IPS-15b (cell line): ENCODE data around the gene TEX2.
"Not testable (repeated sequence)": the region's sequence is repeated elsewhere in the genome, so short reads cannot be mapped to it uniquely, and the experiment has no call there.

Experiments used
- H3K27me3 ChIP-seq: one replicate; pipeline ENCODE4 v1.6.1; 2013; ENCODE audit warnings: low read length; ENCODE audit not compliant: control insufficient read depth, insufficient read depth
- H3K36me3 ChIP-seq: one replicate; pipeline ENCODE4 v1.6.1; 2013; ENCODE audit warnings: low read length; ENCODE audit not compliant: control insufficient read depth, insufficient read depth
- H3K4me1 ChIP-seq: one replicate; pipeline ENCODE4 v1.6.1; 2013; ENCODE audit warnings: mild to moderate bottlenecking, low read length; ENCODE audit not compliant: control insufficient read depth, insufficient read depth
- H3K4me3 ChIP-seq: one replicate; pipeline ENCODE4 v1.5.1; 2013; ENCODE audit warnings: low read depth, low read length
- H3K9ac ChIP-seq: one replicate; pipeline ENCODE4 v1.6.1; 2013; ENCODE audit warnings: low read depth, mild to moderate bottlenecking, low read length
- H3K9me3 ChIP-seq: one replicate; pipeline ENCODE4 v1.6.1; 2013; ENCODE audit warnings: mild to moderate bottlenecking, low read length; ENCODE audit not compliant: control insufficient read depth, insufficient read depth

TEX2 gene

DNA sequence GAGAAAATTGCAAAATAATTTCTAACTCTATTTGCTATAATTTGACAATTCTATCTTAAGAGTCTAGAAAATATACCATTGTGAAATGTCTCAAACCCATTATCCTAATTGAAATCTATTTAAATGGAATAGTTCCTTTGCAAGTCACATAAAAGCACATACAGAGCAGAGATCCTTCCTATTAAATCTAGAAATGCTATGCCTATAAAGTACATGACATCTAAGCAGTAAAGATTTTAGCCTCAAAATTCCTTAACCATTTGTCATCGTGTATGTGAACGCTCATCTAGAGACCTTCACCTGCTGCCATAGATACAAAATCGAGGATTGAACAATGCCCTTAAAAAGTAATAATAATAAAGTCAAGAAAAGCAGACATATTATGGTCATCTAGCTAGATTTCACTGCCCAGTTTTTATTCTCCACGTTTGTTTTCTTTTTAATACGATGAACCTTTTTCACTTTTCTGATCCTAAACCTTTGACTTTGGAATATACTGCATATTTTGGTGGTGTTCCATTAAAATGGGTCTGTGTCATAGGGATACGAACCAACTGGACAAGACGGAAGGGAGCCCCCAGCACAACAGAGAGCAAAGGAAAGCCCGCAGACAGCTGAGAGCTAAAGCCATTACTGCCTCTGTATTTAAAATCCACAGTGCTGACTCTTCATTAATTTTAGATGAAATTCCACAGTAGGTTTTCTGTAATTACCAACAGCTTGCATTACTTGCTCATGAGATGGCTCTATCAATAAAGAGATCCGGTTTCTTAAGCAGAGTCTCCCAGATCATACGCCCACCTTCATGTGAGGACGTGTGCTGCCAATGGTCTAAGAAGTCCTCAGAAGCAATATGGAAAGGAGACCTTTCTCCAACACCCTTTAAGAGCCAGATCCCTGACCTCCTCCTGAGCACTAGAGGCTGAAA is 17.6 kb downstream of the TEX2 start:
- no peaks in the 10 kb centered on the region for H3K36me3 ChIP-seq
- peaks cover under 1% of the 10 kb centered on the region for H3K4me1 ChIP-seq
- H3K9me3 ChIP-seq = no peaks in the 10 kb centered on the region
- H3K9ac ChIP-seq = no peak overlapping the region
- H3K27me3 ChIP-seq = no peaks in the 10 kb centered on the region
- H3K4me3 ChIP-seq = no peak overlapping the region

GRCh38 chr17:64244165-64244564 is 18.9 kb downstream of the TEX2 start:
- Histone ChIP-seq H3K27me3 (no peaks in the 10 kb centered on the region), H3K4me1 (peaks cover 3% of the 10 kb centered on the region), H3K4me3 (no peak overlapping the region), H3K9ac (no peak overlapping the region), H3K36me3 (no peaks in the 10 kb centered on the region), H3K9me3 (no peaks in the 10 kb centered on the region)

DNA sequence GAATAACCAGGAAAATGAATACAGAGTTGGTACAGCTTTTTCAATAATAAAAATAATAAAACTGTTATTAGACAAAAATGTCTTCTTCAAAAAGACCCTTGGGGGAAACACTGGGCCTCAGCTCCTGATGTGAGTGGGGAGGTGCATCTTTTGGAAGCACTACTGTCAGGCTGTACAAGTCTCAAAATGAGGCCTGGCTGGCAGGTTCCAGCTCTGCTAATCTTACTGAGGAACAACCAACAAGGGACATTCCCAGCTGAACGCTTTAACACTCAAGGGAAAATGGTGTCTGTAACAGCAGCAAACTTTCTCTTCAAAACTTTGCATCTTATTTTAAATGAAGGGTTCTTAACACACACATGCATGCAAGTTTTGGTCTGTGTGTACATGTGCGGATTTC is 19.7 kb downstream of the TEX2 start:
- no peaks in the 10 kb centered on the region for H3K27me3 ChIP-seq
- H3K9ac ChIP-seq = no peak overlapping the region
- H3K4me1 ChIP-seq = peaks cover 3% of the 10 kb centered on the region
- H3K9me3 ChIP-seq = no peaks in the 10 kb centered on the region
- no peaks in the 10 kb centered on the region for H3K36me3 ChIP-seq
- H3K4me3 ChIP-seq = no peak overlapping the region

DNA sequence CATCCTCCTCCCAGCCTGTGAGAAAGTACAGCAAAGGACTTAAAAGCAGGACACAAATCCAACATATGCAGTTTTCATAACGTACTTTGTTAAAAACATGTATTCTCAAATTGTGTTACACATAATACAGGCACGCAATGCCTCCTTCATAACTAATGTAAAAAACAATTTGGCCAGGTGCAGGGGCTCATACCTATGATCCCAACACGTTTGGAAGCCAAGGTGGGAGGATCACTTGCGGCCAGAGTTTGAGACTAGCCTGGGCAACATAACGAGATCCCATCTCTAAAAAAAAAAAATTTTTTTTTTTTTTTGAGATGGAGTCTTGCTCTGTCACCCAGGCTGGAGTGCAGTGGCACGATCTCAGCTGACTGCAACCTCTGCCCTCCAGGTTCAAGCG is 20.4 kb downstream of the TEX2 start:
- no peak overlapping the region for H3K4me3 ChIP-seq
- H3K27me3 ChIP-seq = no peaks in the 10 kb centered on the region
- H3K9me3 ChIP-seq = no peaks in the 10 kb centered on the region
- H3K4me1 ChIP-seq = peaks cover 3% of the 10 kb centered on the region
- no peaks in the 10 kb centered on the region for H3K36me3 ChIP-seq
- H3K9ac ChIP-seq = no peak overlapping the region

DNA sequence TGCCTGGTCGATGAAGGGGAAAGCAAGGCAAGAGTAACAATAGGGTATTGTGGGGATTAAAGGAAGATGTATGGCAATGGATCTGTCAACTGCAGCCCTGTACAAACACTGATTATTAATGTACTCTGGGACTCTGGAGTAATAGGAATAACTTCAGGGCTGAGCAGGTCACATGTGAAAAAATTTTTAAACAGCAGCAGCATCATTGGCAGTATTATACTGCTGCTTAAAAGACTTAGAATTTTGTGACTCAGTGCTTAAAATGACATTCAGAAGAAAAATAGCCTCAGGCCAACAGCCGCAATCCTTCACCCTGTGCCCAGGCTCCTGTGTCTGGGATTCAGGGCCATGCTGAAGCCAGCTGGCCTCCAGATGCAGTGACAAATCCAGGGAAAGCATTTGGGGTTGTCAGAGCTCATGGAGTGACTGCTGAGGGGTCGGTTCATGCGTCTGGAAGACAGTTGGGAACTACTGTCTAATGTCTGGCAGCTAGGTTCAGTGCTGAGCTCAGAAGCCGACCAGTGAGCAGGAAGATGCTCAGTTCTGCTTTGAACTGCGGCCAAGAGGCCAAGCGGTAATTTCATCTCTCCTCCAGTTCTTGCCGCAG is 22.2 kb downstream of the TEX2 start:
- no peak overlapping the region for H3K9ac ChIP-seq
- H3K36me3 ChIP-seq = no peaks in the 10 kb centered on the region
- peaks cover 3% of the 10 kb centered on the region for H3K4me1 ChIP-seq
- no peaks in the 10 kb centered on the region for H3K9me3 ChIP-seq
- no peaks in the 10 kb centered on the region for H3K27me3 ChIP-seq
- no peak overlapping the region for H3K4me3 ChIP-seq

- H3K4me1 ChIP-seq = peaks cover 3% of the 10 kb centered on the region
- H3K9ac ChIP-seq = no peak overlapping the region
- H3K4me3 ChIP-seq = no peak overlapping the region
- no peaks in the 10 kb centered on the region for H3K36me3 ChIP-seq
- no peaks in the 10 kb centered on the region for H3K27me3 ChIP-seq
- no peaks in the 10 kb centered on the region for H3K9me3 ChIP-seq
Measured at GRCh38 chr17:64240261-64240740, 22.8 kb downstream of the TEX2 start.

DNA sequence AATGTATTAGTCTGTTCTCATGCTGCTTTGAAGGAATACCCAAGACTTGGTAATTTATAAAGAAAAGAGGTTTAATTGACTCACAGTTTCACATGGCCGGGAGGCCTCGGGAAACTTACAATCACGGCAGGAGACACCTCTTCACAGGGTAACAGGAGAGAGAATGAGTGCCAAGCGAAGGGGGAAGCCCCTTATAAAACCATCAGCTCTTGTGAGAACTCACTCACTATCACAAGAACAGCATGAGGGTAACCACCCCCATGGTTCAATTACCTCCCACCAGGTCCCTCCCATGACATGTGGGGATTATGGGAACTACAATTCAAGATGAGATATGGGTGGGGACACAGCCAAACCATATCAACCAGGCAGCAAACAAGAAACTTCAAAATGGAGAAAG is 24.6 kb downstream of the TEX2 start:
- not testable (repeated sequence) for H3K27me3 ChIP-seq, H3K4me3 ChIP-seq, H3K36me3 ChIP-seq, H3K9me3 ChIP-seq, H3K4me1 ChIP-seq, H3K9ac ChIP-seq

DNA sequence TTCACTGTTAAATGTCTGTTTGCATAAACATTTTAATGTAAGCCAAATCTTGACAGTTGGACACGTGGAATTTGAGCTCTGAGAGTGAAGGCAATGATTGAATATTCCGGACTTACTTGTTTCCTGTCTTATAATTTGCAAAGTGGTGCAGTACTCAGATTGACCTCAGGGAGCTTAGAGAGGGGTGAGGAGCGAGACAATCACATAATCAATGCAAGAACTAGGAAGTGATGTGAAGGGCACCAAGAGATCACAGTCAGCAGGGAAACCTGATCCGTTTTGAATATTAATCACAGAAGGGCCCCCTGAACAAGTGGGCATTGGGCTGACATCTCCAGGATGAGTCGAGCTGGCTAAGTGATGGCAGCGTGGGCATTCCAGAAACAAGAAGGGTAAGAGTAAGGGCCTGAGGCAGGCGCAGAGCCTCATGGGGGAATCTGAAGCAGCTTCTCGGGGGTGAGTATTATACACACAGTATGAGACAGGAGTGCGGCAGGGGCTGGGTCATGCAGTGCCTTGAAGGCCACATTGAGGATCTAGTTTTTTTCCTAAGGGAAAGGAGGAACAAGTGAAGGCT is 26.1 kb downstream of the TEX2 start:
- H3K36me3 ChIP-seq = no peaks in the 10 kb centered on the region
- H3K9me3 ChIP-seq = no peaks in the 10 kb centered on the region
- H3K4me1 ChIP-seq = peaks cover 4% of the 10 kb centered on the region
- no peak overlapping the region for H3K9ac ChIP-seq
- H3K27me3 ChIP-seq = no peaks in the 10 kb centered on the region
- no peak overlapping the region for H3K4me3 ChIP-seq

GRCh38 chr17:64234961-64235360 is 28.1 kb downstream of the TEX2 start:
- H3K4me3 ChIP-seq = no peak overlapping the region
- H3K27me3 ChIP-seq = no peaks in the 10 kb centered on the region
- H3K36me3 ChIP-seq = no peaks in the 10 kb centered on the region

DNA sequence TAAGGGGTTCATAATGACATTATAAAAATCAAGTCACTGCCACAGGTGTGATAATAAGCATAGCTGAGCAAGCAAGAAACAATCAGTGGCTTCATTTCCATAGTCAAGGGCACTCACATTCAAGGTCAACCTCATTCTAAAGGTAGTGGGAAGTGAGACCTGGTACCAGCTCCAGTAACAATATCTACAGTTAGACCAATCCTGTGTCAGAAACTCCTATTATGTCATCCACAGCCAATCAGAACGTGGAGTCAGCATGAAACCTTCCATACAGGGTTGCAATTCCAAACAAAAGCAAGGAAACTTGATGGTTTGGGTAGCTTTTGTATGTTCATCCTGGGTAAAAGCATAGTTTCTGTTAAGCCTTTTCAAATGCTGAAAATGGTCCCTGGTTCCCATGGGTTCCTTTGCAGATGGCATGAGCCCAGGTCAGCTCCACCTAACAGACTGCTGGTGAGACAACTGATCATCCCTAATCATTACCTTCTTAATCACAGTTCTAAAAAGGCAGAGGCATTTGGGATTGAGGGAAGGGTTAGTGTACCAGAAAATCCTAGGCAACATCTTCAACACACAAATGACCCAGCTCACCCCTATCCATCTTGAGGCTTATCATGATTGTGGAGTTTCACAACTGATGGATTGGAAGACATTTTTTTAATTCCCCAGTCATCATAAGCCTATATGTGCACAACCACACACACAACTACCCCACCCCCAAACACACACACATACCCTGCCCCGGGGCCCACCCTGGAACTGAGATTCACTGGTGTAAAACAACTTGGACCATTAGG is 30.4 kb downstream of the TEX2 start:
- Histone ChIP-seq H3K36me3 (no peaks in the 10 kb centered on the region), H3K9ac (no peak overlapping the region)

More at GRCh38 chr17:64234961-64235360, 28.1 kb downstream of the TEX2 start:
- H3K9me3 ChIP-seq = no peaks in the 10 kb centered on the region
- H3K4me1 ChIP-seq = peaks cover 2% of the 10 kb centered on the region
- H3K9ac ChIP-seq = no peak overlapping the region

GRCh38 chr17:64231567-64232141 is 31.4 kb downstream of the TEX2 start:
- Histone ChIP-seq H3K27me3 (no peaks in the 10 kb centered on the region), H3K4me1 (peaks cover 2% of the 10 kb centered on the region), H3K9ac (no peak overlapping the region), H3K36me3 (no peaks in the 10 kb centered on the region), H3K9me3 (no peaks in the 10 kb centered on the region), H3K4me3 (no peak overlapping the region)

More for the DNA sequence above, 30.4 kb downstream of the TEX2 start:
- Histone ChIP-seq H3K4me1 (peaks cover 2% of the 10 kb centered on the region), H3K27me3 (no peaks in the 10 kb centered on the region), H3K9me3 (no peaks in the 10 kb centered on the region), H3K4me3 (no peak overlapping the region)
